Stimulated activated CD8-positive, alpha-beta memory T cell treated with anti-CD3 and anti-CD28 coated beads, Interleukin-4, amount 100 ng/mL, for 48 hours (primary cell): ENCODE data around the gene DNAJA3.

Experiments used
- DNase-seq: peaks from one replicate; pipeline ENCODE4 v3.0.0-alpha.2; 2020

The DNAJA3 gene

DNA sequence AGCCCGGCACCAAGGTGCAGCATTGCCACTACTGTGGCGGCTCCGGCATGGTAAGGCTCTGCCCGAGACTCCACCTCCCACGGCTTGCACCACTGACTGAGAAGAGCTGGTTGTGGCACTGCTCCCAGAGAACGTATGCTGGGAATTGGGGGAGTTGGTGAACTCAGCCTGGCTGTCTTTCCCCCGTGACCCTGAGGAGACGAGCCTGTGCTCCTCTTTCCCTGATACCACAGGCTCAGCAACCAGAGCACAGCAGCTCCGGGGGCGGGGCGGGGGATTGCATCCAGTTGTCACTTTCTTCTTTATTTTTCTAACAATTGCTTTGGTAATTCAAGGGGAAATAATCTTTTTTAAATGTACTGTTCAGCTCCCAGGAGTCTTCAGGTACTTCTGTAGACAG lies 16.7 kb downstream of the DNAJA3 start:
- DNase-seq = no peak

GRCh38 chr16:4443271-4443670 lies 17.6 kb downstream of the DNAJA3 start:
- DNase-seq = no peak

GRCh38 chr16:4443986-4444385 lies 18.3 kb downstream of the DNAJA3 start:
- DNase-seq = no peak

- DNase-seq = no peak
Measured at GRCh38 chr16:4450430-4450829, 24.8 kb downstream of the DNAJA3 start.

GRCh38 chr16:4450931-4451519 lies 25.4 kb downstream of the DNAJA3 start:
- DNase-seq = no peak

- DNase-seq = no peak
Measured at GRCh38 chr16:4452674-4453073, 27.0 kb downstream of the DNAJA3 start.

GRCh38 chr16:4454623-4455022 lies 29.0 kb downstream of the DNAJA3 start:
- DNase-seq = no peak

DNA sequence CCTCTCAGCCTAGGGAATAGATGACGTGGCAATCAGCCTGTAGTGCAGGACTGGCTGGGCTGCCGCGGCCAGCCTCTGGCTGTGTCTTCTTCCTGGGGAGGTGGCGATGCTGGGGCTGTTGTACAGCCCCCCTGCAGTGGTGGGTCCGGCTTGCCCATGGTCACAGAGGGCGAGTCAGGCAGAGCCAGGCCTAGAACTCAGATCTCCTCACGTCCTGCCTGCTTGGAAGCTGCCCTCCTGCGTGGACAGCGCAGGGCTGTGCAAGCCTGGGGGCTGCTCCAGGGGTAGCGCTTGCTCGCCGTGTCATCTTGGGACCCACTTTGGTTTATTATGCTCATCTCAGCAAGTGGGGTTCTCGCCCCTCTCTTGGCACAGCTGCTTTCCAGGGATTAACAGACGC lies 29.4 kb downstream of the DNAJA3 start:
- no peak for DNase-seq

DNA sequence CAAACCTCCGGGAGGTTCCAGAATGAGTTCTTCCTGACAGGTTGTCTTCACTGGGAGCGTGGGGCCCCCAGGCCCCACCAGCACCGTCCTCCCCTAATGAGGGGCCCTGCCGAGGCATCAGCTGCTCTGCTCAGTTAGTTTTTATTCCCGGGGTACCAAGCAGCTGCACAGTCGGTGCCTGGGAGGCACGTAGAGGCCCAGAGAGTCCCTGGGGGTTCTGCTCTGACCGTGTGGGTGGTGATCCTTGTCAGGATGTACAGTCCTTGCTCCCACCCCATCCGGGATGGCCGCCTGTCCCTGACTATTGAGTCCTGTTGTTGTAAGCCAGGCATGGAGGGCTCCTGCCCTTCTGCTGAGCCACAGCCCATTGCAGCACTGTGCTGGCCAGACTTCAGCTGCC lies 30.3 kb downstream of the DNAJA3 start:
- no peak for DNase-seq

DNA sequence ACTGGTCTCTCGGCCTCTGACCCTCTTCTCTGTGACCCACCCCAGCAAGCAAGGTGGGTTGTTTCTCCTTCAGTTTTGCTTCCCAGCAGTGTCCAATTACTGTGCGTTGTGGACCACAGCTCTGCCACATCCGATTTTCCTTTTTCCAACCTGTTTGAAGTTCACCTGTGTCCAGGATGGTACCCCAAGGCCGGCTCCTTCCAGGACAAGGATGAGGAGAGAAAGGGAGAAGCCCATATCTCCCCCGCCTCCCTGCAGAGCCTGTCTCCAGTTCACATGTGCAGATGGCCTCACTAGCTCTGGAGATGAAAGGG lies 35.2 kb downstream of the DNAJA3 start:
- no peak for DNase-seq

GRCh38 chr16:4461250-4462085 lies 35.8 kb downstream of the DNAJA3 start:
- DNase-seq = no peak

- DNase-seq = no peak
Measured at GRCh38 chr16:4463522-4464163, 38.0 kb downstream of the DNAJA3 start.

GRCh38 chr16:4465977-4466779 lies 40.5 kb downstream of the DNAJA3 start:
- peak; percentile 71 for DNase-seq

DNA sequence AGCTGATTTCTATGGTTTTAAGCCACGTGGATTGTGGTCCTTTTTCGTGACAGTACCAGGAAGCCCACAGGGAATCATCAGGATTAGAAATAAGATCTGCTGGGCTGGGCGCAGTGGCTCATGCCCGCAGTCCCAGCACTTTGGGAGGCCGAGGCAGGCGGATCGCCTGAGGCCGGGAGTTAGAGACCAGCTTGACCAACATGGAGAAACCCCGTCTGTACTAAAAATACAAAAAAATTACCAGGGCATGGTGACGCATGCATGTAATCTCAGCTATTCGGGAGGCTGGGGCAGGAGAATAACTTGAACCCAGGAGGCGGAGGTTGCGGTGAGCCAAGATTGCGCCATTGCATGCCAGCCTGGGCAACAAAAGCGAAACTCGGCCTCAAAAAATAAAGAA lies 42.2 kb downstream of the DNAJA3 start:
- DNase-seq = no peak

DNA sequence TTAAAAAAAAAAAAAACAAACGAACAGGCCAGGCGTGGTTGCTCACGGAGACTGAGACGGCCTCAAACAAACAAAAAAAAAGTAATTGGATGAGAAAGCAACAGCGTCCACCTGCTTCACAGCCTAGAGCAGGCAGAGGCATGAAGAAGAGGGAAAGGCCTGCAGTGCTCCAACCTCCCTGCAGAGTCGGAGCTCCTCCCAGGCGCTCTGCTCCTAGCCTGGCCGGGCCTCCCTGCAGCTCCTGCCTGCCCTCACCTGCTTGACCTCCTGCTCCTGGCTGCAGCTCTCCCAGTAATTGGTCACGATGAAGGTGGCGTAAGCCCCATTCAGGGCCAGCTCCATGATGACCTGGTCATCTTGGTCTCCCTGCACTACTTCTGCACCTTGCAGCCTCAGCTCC lies 43.3 kb downstream of the DNAJA3 start:
- no peak for DNase-seq

DNA sequence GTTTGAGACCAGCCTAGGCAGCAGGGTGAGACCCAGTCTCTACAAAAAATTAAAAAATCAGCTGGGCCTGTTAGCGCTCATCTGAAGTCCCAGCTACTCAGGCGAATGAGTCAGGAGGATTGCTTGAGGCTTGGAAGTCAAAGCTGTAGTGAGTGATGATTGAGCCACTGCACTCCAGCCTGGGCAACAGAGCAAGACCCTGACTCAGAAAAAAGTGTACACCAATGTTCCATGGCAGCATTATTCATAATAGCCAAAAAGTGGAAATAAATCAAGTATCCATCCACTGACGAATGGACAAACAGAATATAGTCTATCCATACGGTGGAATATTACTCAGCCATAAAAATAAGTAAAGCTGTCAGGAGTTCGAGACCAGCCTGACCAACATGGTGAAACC lies 46.2 kb downstream of the DNAJA3 start:
- DNase-seq = no peak

GRCh38 chr16:4472880-4473279 lies 47.2 kb downstream of the DNAJA3 start:
- no peak for DNase-seq

- peak; percentile 94 for DNase-seq
Measured at GRCh38 chr16:4474192-4474961, 48.7 kb downstream of the DNAJA3 start, which contains the start of gene NMRAL1. NMRAL1 (minus strand) TSS chr16:4474625; CDS start chr16:4474132, 493 bp downstream.

GRCh38 chr16:4475880-4476788 lies 50.5 kb downstream of the DNAJA3 start, which contains the start of gene HMOX2:
HMOX2 (plus strand) TSS chr16:4476398; CDS start chr16:4505525, 29,127 bp downstream.
- DNase-seq = peak; percentile 97

- no peak for DNase-seq
Measured at GRCh38 chr16:4477966-4478365, 52.3 kb downstream of the DNAJA3 start.

DNA sequence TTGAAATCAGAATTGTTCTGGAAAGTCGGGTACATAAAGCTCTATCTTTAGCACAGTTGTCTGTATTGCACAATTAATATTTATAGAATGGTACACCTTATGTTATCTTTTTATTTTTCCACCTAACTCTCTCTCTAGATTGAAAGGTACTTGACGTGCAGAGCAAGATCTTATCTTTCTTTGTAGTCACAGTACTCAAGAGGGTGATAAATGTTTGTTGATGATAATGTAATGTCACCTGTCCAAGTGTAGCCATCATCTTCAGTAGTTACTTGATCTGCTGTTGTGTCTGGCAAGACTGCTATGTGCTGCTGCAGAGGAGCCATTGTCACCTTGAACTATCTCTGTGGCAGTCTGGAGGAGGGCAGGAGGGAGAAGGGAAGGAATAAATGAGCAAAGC lies 55.9 kb downstream of the DNAJA3 start:
- DNase-seq = no peak
